ENCODE results near the gene SLC10A2. TPM values are rescaled to one million over a fixed set of nuclear protein-coding genes. Genes with fewer than 3 reads are reported as not detected.

SLC10A2 gene
- total RNA-seq, 2 donors from 2014 or later: not detected

DNA sequence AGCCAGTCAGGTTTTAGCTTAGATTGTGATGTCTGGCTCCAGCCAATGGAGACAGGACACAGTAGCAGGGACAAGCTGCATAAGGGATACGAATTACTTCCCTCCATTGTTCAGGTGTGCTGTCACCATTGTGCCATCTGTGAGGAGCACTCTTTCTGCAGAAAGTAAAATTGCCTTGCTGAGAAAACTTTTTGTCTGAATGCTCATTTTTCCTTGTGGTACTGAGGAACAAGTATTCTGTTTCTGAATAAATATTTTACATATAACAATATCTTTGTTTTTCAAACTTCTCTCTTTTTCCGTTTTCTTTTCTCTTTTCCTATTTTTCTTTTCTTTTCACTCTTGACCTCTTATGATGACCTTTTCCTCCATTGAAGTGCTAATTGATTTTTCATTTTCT lies 10.2 kb downstream of the SLC10A2 start:
- no peaks in the 10 kb centered on the region for H3K4me1 ChIP-seq
- no peak for ATAC-seq
- WGBS, 2 donors: 53 to 58% methylated on average over 2 of the region's 2 CpGs
- H3K27me3 ChIP-seq: no peaks in the 10 kb centered on the region
- H3K4me3 ChIP-seq: no peak overlapping the region
- TF ChIP-seq, protein P1, sequence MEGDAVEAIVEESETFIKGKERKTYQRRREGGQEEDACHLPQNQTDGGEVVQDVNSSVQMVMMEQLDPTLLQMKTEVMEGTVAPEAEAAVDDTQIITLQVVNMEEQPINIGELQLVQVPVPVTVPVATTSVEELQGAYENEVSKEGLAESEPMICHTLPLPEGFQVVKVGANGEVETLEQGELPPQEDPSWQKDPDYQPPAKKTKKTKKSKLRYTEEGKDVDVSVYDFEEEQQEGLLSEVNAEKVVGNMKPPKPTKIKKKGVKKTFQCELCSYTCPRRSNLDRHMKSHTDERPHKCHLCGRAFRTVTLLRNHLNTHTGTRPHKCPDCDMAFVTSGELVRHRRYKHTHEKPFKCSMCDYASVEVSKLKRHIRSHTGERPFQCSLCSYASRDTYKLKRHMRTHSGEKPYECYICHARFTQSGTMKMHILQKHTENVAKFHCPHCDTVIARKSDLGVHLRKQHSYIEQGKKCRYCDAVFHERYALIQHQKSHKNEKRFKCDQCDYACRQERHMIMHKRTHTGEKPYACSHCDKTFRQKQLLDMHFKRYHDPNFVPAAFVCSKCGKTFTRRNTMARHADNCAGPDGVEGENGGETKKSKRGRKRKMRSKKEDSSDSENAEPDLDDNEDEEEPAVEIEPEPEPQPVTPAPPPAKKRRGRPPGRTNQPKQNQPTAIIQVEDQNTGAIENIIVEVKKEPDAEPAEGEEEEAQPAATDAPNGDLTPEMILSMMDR (IDR thresholded peaks at IDR 0.05): no peak
- TF ChIP-seq POLR2A (IDR thresholded peaks at IDR 0.05): no peak
- intact Hi-C loops (cut with DNase I): no loop called here
- H3K9me3 ChIP-seq: peaks cover 0 to 10% (median 0%) of the 10 kb centered on the region in 3 donors
- H3K36me3 ChIP-seq (replicated peaks in 1 of 2; ENCODE audit: insufficient read depth in 1 of 2, low read depth in 2 of 2): no peaks in the 10 kb centered on the region
- DNase-seq: no peak
- H3K27ac ChIP-seq: no peak overlapping the region

DNA sequence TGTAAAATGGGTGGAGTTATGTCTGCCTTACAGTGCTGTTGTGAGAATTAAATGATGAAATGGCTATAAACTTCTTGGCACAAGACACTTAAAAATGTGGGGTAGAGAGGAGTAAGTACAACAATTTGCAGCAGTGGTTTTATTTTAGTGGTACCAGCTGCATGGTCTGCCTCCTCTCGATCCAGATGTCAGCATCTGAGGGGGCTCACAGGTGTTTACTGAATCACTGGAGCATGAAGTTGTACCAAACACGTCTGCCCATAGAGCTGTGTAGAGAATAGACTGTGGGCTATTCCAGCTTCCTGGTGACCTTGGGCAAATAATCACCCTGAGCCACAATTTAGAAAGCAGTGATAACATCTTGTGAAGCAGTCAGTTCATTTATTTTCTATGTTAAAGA lies 11.1 kb downstream of the SLC10A2 start:
- H3K27me3 ChIP-seq: no peaks in the 10 kb centered on the region
- H3K36me3 ChIP-seq (replicated peaks in 1 of 2; ENCODE audit: insufficient read depth in 1 of 2, low read depth in 2 of 2): no peaks in the 10 kb centered on the region
- intact Hi-C loops (cut with DNase I): no loop called here
- TF ChIP-seq, protein P1 (IDR thresholded peaks at IDR 0.05): no peak
- no peak for TF ChIP-seq POLR2A (IDR thresholded peaks at IDR 0.05)
- H3K4me1 ChIP-seq: no peaks in the 10 kb centered on the region
- DNase-seq (no peak), ATAC-seq (no peak)
- H3K27ac ChIP-seq: no peak overlapping the region
- H3K4me3 ChIP-seq: no peak overlapping the region
- 26 to 47% methylated on average over 2 of the region's 2 CpGs for WGBS, 2 donors
- H3K9me3 ChIP-seq: peaks cover 0 to 10% (median 0%) of the 10 kb centered on the region in 3 donors

DNA sequence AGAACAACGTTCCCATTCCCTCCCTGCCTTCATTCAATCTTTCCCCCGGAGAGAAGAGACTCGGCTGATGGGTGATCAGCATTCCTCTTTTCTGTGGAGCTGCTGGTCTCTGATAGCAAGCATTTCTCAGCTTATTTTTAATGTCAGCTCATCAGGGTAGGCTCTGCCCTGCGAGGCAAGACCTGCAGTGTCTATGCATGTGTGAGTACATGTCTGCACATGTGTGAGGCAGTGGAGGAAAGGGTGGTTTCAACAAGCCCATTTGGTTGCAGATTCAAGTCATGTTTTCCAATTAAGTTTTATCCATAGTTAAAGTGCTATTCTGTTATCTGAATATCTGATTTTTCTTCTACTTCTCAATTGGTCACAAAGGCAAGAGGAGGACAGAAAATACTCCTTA lies 19.5 kb downstream of the SLC10A2 start:
- TF ChIP-seq POLR2A (IDR thresholded peaks at IDR 0.05): no peak
- TF ChIP-seq, protein P1 (IDR thresholded peaks at IDR 0.05): no peak
- no peak for ATAC-seq
- Histone ChIP-seq H3K9me3 (no peaks in the 10 kb centered on the region), H3K4me1 (no peaks in the 10 kb centered on the region), H3K27me3 (no peaks in the 10 kb centered on the region), H3K27ac (no peak overlapping the region), H3K4me3 (no peak overlapping the region), H3K36me3 (replicated peaks in 1 of 2; ENCODE audit: insufficient read depth in 1 of 2, low read depth in 2 of 2) (no peaks in the 10 kb centered on the region)
- intact Hi-C loops (cut with DNase I): no loop called here
- WGBS, 2 donors: 57 to 75% methylated on average over 4 of the region's 4 CpGs
- no peak for DNase-seq

DNA sequence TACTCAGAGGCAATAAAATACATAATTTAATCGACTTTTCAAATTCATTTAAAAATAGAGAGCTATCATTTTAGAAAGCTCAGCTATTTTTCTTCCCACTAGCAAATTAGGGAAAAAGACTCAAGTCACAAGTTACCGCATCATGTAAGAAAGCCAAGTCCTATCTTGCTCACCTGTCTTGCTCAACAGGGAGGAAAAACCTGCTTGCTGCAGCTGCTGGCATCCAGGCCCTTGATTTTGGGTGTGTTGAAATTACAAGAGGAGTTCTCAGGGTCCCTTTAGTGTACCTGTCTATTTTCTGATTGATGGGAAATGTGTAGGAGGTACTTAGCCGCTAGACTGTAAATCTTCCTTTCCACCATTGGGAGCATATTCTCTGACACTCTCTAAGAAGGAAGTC lies 22.2 kb downstream of the SLC10A2 start:
- H3K27me3 ChIP-seq: no peaks in the 10 kb centered on the region
- DNase-seq: no peak
- no peak for TF ChIP-seq POLR2A (IDR thresholded peaks at IDR 0.05)
- TF ChIP-seq, protein P1 (IDR thresholded peaks at IDR 0.05): no peak
- no peaks in the 10 kb centered on the region for H3K36me3 ChIP-seq (replicated peaks in 1 of 2; ENCODE audit: insufficient read depth in 1 of 2, low read depth in 2 of 2)
- no peak overlapping the region for H3K27ac ChIP-seq
- no peaks in the 10 kb centered on the region for H3K9me3 ChIP-seq
- ATAC-seq: no peak
- 61 to 67% methylated on average over 3 of the region's 3 CpGs for WGBS, 2 donors
- H3K4me3 ChIP-seq: no peak overlapping the region
- intact Hi-C loops (cut with DNase I): no loop called here
- H3K4me1 ChIP-seq: no peaks in the 10 kb centered on the region

DNA sequence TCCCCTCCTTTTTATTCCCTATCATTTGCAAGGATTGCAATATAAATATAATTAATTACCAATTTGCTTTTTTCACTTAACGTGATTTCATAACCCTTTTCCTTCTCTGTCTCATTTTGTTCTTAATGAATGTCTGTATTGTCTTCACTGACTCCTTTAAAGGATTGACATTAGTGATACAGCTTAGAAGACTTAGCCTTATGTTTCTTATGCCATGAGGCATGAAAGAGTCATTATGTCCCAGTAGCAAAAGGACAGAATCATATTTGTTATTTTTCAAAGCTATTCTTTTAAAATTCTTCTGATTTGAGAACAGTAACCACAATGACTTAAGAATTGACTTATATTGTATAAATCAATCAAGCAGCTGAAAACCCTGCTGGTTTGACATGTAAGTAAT lies 26.2 kb downstream of the SLC10A2 start:
- Histone ChIP-seq H3K9me3 (no peaks in the 10 kb centered on the region), H3K27ac (no peak overlapping the region), H3K27me3 (no peaks in the 10 kb centered on the region), H3K4me3 (no peak overlapping the region), H3K36me3 (replicated peaks in 1 of 2; ENCODE audit: insufficient read depth in 1 of 2, low read depth in 2 of 2) (no peaks in the 10 kb centered on the region), H3K4me1 (no peaks in the 10 kb centered on the region)
- intact Hi-C loops (cut with DNase I): no loop called here
- TF ChIP-seq, protein P1 (IDR thresholded peaks at IDR 0.05): no peak
- TF ChIP-seq POLR2A (IDR thresholded peaks at IDR 0.05): no peak
- ATAC-seq: no peak
- WGBS, 2 donors: 34 to 48% methylated on average over 1 of the region's 1 CpG
- DNase-seq: no peak

Measured in body of pancreas (tissue), 4 donors.